OCI-LY7 (cell line): ENCODE data around the gene GRAMD2A.

ENCODE experiments used
- EZH2phosphoT487 ChIP-seq: fragments of 200-600 bp; sonication (generic); IDR thresholded peaks from 2 replicates; pipeline ENCODE4 v1.6.1; 2018; ENCODE audit warnings: low read depth, borderline replicate concordance, mild to moderate bottlenecking, mixed run types, antibody characterized with exemption, low read length, moderate library complexity, mixed read lengths
- TF ChIP-seq, protein P1 (sequence below): fragments of 200-600 bp; sonication (generic); conservative IDR thresholded peaks from 2 replicates; pipeline ENCODE4 v1.5.1; 2014; ENCODE audit warnings: mild to moderate bottlenecking, antibody characterized with exemption, low read length, moderate library complexity, mixed read lengths

DNA sequence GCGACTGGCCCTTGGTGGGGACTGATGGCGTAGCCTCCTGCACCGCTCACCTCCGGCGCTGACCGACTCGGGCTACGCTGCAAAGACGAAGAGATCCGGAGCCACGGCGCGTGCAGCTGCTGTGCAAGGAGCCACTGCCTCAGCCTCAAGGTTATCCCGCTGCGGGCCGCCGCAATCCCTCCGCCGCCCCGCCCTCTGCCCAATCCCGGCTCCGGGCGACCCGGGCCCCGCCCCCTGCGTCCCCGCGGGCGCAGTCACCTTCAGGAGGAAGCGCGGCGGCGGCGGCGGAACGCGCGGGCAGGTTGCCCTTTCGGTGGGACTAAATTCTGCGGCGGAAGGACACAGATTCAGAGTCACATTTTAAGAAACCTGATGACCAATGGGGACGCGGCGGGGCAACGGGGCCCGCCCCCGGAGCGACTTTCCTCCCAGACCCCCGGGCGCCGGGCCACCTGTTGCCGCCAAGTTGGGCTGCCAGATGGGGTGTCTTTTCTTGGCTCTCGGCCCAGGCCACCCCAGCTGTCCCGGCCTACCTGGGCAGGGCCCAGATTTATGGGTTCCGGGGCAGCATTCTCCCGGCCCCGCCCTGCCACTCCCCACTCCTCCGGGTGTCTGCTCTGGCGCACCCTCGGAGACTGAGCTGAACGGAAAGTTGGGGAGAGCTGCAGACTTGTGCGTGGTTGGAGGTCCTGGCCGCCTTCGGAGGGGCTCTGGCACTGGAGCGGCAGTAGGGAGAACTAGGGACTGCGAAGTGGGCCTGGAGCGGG is 33.7 kb upstream of the GRAMD2A start, which contains the start of gene PKM:
- TF ChIP-seq, protein P1, sequence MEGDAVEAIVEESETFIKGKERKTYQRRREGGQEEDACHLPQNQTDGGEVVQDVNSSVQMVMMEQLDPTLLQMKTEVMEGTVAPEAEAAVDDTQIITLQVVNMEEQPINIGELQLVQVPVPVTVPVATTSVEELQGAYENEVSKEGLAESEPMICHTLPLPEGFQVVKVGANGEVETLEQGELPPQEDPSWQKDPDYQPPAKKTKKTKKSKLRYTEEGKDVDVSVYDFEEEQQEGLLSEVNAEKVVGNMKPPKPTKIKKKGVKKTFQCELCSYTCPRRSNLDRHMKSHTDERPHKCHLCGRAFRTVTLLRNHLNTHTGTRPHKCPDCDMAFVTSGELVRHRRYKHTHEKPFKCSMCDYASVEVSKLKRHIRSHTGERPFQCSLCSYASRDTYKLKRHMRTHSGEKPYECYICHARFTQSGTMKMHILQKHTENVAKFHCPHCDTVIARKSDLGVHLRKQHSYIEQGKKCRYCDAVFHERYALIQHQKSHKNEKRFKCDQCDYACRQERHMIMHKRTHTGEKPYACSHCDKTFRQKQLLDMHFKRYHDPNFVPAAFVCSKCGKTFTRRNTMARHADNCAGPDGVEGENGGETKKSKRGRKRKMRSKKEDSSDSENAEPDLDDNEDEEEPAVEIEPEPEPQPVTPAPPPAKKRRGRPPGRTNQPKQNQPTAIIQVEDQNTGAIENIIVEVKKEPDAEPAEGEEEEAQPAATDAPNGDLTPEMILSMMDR, result no peak
- no peak for TF ChIP-seq EZH2phosphoT487
